BLaER1 treated with 17β-estradiol and CSF1 and Interleukin-3, amounts not matched to agents 10 nM and 100 nM (cell line): ENCODE data around the gene ZNF79.
A peak's percentile ranks its signal among the peaks of the same experiment; 100 is the strongest.

Experiments used
- H3K27ac ChIP-seq, 11 experiments: shearing (Covaris generic); formaldehyde crosslinking; 2 replicates each; pipeline ENCODE4 v1.8.1; 2022
- H3K27me3 ChIP-seq, 11 experiments: shearing (Covaris generic); formaldehyde crosslinking; 2 replicates each; pipeline ENCODE4 v1.8.1; 2022
- H3K36me3 ChIP-seq, 11 experiments: shearing (Covaris generic); formaldehyde crosslinking; 2 replicates each; pipeline ENCODE4 v1.8.1; 2022
- H3K4me1 ChIP-seq, 10 experiments: shearing (Covaris generic); formaldehyde crosslinking; 2 replicates each; pipeline ENCODE4 v1.8.1; 2022
- H3K4me2 ChIP-seq, 11 experiments: shearing (Covaris generic); formaldehyde crosslinking; 2 replicates each; pipeline ENCODE4 v1.8.1; 2022
- H3K4me3 ChIP-seq, 10 experiments: shearing (Covaris generic); formaldehyde crosslinking; 2 replicates each; pipeline ENCODE4 v1.8.1; 2022
- H3K9ac ChIP-seq, 11 experiments: shearing (Covaris generic); formaldehyde crosslinking; 2 replicates each; pipeline ENCODE4 v1.8.1; 2022
- H3K9me3 ChIP-seq, 11 experiments: shearing (Covaris generic); formaldehyde crosslinking; replicated peaks in 1 of 11; 2 replicates each; pipeline ENCODE4 v1.8.1; 2022
- H4K20me1 ChIP-seq, 11 experiments: shearing (Covaris generic); formaldehyde crosslinking; 2 replicates each; pipeline ENCODE4 v1.8.1; 2022
- Cebpa-rat ChIP-seq, 11 experiments: shearing (Covaris generic); IDR thresholded peaks; 2 replicates each; pipeline ENCODE4 v1.8.1; 2022

ZNF79 gene

DNA sequence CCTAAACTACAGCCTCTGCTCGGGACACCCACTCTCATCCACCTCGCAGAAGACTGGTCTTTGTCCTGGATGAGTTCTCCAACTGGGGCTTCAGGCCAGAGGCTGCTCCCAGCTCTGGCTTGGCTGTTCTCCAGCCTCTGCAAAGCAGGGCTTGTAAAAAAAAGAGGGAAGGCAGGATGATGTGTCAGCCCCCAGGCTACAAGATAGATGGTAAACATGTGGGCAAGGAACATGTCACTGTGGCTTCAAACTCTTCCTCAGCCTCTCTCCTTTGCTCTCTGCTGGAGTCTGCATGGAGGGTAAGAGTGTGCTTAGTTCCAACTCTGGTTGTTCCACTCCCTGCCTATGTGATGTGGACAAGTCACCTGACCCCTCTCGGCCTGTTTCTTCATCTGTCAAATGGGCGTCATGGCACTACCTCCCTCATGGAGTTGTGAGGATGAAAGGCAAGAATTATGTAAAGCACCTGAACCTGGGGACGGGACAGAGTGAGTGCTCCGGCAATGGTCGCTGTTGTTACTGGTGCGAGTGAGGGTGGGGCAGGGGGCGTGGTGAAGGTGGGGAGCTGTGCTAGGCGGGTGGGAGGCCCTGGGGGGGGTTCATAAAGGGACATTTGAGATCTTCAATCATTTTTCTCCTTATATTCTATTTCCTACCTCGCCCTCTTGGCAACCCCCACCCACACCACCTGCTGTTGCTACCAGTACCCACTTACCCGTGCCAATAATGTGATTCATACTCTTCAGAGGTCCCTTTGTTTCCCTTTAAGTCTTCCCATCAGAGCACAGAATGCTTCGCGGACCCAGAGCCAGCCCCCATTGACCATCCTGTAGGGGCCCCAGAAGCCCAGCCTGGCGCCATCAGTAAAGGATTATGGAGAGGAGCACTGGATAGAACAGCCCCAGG lies 6.8 kb upstream of the ZNF79 start:
- Histone ChIP-seq H3K36me3 (peaks cover 0 to 6% (median 0%) of the 10 kb centered on the region in 11 experiments; a peak in 1 of 22 replicates), H4K20me1 (peaks cover 0 to 5% (median 0%) of the 10 kb centered on the region in 11 experiments; a peak in 2 of 22 replicates), H3K4me1 (peaks cover 5 to 59% (median 12%) of the 10 kb centered on the region in 10 experiments), H3K4me3 (no peak overlapping the region), H3K4me2 (peak overlapping the region in 1 of 11 experiments; percentile 38; a peak in 1 of 22 replicates), H3K27me3 (no peaks in the 10 kb centered on the region), H3K9ac (no peak overlapping the region), H3K9me3 (no peaks in the 10 kb centered on the region), H3K27ac (no peak overlapping the region)
- no peak for TF ChIP-seq Cebpa-rat (IDR thresholded peaks at IDR 0.05)

DNA sequence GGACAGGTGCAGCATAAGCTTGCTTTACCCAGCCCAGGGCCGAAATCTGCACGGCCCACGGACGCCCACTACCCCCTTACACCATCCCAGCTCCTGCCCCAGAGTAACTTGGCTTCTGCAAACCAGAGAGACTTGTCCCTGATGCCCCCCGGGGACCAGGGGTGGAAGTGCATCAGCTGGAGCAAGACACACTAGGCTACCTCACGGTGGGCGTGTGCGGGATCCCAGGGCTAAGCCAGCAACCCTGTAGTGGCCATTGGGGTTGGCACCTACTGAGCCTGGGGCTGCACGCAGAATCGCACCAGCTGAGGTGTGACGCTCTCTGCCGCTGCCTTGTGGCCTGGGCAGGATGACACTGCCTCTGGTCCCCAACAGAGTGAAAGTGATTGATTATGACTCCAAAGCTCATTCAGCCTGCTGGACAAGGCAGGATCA lies 6.1 kb upstream of the ZNF79 start:
- H3K9ac ChIP-seq: no peak overlapping the region
- no peak for TF ChIP-seq Cebpa-rat (IDR thresholded peaks at IDR 0.05)

DNA sequence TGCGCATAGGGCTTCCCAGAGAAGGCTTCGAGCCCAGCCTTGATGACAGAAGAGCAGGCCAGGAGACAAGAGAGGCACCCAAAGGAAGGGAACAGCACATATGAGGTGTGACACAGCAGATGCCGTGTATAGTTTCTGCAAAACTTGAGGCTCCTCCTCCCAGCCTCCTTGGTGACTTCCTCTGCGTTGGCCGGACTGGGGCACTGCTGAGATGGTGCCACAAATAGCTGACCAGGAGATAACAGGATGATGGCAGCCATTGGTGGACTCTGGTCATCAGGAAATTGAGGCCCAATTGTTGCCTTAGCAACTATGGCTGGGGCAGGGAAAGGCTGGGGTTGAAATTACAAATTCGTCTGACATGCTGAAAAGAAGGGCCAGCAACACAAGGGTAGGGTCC lies 4.8 kb upstream of the ZNF79 start:
- Histone ChIP-seq H3K4me3 (no peak overlapping the region), H3K9me3 (no peaks in the 10 kb centered on the region), H3K9ac (no peak overlapping the region), H3K4me1 (peaks cover 15 to 55% (median 23%) of the 10 kb centered on the region in 10 experiments), H3K27me3 (no peaks in the 10 kb centered on the region), H3K4me2 (peak overlapping the region in 3 of 11 experiments; percentile 25 to 57 (median 37); a peak in 5 of 22 replicates), H4K20me1 (peaks cover 0 to 5% (median 0%) of the 10 kb centered on the region in 11 experiments; a peak in 3 of 22 replicates), H3K36me3 (peaks cover 0 to 6% (median 0%) of the 10 kb centered on the region in 11 experiments; a peak in 1 of 22 replicates), H3K27ac (no peak overlapping the region)
- no peak for TF ChIP-seq Cebpa-rat (IDR thresholded peaks at IDR 0.05)

More for the DNA sequence above, 6.1 kb upstream of the ZNF79 start:
- peaks cover 0 to 6% (median 0%) of the 10 kb centered on the region in 11 experiments; a peak in 1 of 22 replicates for H3K36me3 ChIP-seq
- H3K4me2 ChIP-seq: no peak overlapping the region
- peaks cover 11 to 59% (median 19%) of the 10 kb centered on the region in 10 experiments for H3K4me1 ChIP-seq
- no peaks in the 10 kb centered on the region for H3K27me3 ChIP-seq
- no peak overlapping the region for H3K4me3 ChIP-seq
- H4K20me1 ChIP-seq: peaks cover 0 to 5% (median 0%) of the 10 kb centered on the region in 11 experiments; a peak in 2 of 22 replicates
- no peak overlapping the region for H3K27ac ChIP-seq
- H3K9me3 ChIP-seq: no peaks in the 10 kb centered on the region

DNA sequence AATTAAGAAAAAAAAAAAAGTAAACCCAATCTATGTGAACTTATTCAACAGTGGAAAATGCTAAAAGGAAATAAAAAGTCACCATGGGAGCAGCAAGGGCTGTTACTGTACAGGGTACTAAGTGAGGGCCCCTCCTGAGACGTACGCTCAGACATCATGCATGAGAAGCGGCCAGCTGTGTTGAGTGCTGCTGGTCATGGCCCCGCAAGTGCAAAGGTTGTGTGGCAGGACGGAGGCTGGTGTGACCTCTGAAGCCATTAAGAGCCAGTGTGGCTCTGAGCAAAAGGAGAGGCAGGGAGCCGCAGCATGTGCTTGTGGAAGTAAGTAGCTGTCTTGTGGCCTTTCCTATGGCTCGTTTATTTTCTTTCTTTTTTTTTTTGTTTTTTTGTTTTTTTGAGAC lies 3.1 kb upstream of the ZNF79 start:
- Histone ChIP-seq H4K20me1 (peaks cover 0 to 17% (median 10%) of the 10 kb centered on the region in 11 experiments; a peak in 10 of 22 replicates), H3K27me3 (no peaks in the 10 kb centered on the region), H3K27ac (no peak overlapping the region), H3K4me2 (0 out of 22 replicates have a peak overlapping the region, but pooled peaks of 1 of the 11 experiments have one; percentile 99), H3K4me1 (peaks cover 28 to 51% (median 30%) of the 10 kb centered on the region in 10 experiments), H3K4me3 (no peak overlapping the region), H3K36me3 (peaks cover 0 to 6% (median 0%) of the 10 kb centered on the region in 11 experiments; a peak in 1 of 22 replicates), H3K9me3 (no peaks in the 10 kb centered on the region), H3K9ac (peak overlapping the region in 1 of 11 experiments; percentile 24; a peak in 1 of 22 replicates)
- TF ChIP-seq Cebpa-rat (IDR thresholded peaks at IDR 0.05): no peak

DNA sequence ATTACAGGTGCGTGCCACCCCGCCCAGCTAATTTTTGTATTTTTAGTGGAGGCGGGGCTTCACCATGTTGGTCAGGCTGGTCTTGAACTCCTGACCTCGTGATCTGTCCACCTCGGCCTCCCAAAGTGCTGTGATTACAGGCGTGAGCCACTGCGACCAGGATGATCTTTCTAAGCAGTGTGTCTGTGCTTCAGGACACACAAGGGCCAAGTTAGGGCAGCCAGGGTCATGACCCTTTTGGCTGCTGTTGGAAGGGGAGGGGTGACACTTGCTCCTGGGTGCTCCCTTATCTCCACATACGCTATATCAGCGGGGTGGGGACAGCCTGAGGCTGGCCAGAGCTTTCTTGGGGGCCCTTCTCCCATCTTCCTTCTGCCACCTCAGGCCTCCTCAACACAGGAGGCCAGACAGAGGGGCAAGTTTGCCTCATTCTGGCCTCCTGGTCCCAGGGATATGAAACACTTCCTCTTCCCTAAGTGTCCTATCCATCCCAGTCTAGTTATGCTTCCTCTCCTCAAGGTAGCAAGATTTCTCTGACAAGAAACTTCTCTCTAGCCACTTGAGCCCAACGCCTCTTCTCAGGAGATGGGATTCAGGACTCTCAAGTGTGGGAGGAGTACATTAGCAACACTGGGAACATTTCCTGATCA lies 1.9 kb upstream of the ZNF79 start:
- Histone ChIP-seq H3K36me3 (peaks cover 0 to 12% (median 0%) of the 10 kb centered on the region in 11 experiments; a peak in 5 of 22 replicates), H3K9ac (peak overlapping the region in 9 of 11 experiments; percentile 87 to 91 (median 90); a peak in 10 of 22 replicates), H3K4me2 (peak overlapping the region; percentile 87 to 99 (median 97)), H3K4me3 (peak overlapping the region in 5 of 10 experiments; percentile 79 to 93 (median 84); a peak in 8 of 20 replicates), H3K9me3 (no peaks in the 10 kb centered on the region), H3K27me3 (no peaks in the 10 kb centered on the region), H4K20me1 (peaks cover 5 to 29% (median 14%) of the 10 kb centered on the region in 11 experiments; a peak in 12 of 22 replicates), H3K4me1 (peaks cover 38 to 63% (median 40%) of the 10 kb centered on the region in 10 experiments), H3K27ac (no peak overlapping the region)
- no peak for TF ChIP-seq Cebpa-rat (IDR thresholded peaks at IDR 0.05)

DNA sequence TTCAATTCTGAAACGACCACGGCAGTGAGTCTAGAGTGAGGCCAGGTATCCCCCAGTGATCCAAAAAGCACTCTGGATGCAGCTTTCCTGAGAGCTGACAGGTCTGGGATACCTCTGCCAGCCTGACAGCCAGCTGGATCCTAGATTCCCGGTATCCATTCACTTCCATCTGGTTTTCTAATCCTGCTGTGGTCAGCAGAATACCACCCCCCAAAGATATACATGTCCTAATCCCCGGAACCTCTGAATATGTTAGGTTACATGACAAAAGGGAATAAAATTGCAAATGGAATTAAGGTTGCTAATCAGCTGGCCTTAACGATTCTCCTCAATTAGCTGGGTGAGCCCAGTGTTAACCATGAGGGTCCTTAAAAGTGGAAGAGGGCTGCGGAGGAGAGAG lies 1.4 kb upstream of the ZNF79 start:
- H3K9ac ChIP-seq: peak overlapping the region; percentile 83 to 91 (median 89)
- H3K36me3 ChIP-seq: peaks cover 0 to 17% (median 5%) of the 10 kb centered on the region in 11 experiments; a peak in 13 of 22 replicates
- H3K4me2 ChIP-seq: peak overlapping the region; percentile 87 to 99 (median 97)
- peak overlapping the region; percentile 79 to 93 (median 87) for H3K4me3 ChIP-seq
- no peaks in the 10 kb centered on the region for H3K27me3 ChIP-seq
- peaks cover 38 to 68% (median 40%) of the 10 kb centered on the region in 10 experiments for H3K4me1 ChIP-seq
- H4K20me1 ChIP-seq: peaks cover 5 to 34% (median 16%) of the 10 kb centered on the region in 11 experiments; a peak in 13 of 22 replicates
- no peak for TF ChIP-seq Cebpa-rat (IDR thresholded peaks at IDR 0.05)
- no peaks in the 10 kb centered on the region for H3K9me3 ChIP-seq
- H3K27ac ChIP-seq: peak overlapping the region in 8 of 11 experiments; percentile 76 to 87 (median 84); a peak in 14 of 22 replicates

DNA sequence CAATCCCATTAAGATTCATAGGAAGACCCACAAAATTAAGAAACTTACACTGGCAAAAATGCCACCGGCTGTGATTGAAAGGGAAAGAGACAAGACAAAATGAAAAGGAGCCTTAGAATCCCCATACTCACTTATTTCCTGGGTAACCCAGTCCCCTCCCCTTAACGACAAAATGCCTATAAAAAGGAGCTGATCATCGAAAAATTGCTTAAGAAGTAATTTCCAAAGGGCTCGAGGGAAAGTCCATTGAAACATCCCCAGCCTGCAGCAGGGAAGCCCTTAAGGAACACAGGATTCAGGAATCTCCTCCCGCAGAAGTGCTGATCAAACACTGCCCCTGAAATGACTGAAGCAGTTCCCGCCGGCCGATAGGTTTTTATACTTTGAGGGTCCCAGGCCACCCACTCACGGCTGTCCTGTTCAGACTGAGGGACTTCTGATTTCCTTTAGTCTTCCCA lies 677 bp upstream of the ZNF79 start:
- peaks cover 3 to 24% (median 12%) of the 10 kb centered on the region in 11 experiments; a peak in 21 of 22 replicates for H3K36me3 ChIP-seq
- peak overlapping the region; percentile 79 to 93 (median 87) for H3K4me3 ChIP-seq
- H3K9me3 ChIP-seq: no peaks in the 10 kb centered on the region
- H3K4me1 ChIP-seq: peaks cover 38 to 70% (median 40%) of the 10 kb centered on the region in 10 experiments
- peak overlapping the region; percentile 76 to 90 (median 84) for H3K27ac ChIP-seq
- peak overlapping the region; percentile 87 to 99 (median 97) for H3K4me2 ChIP-seq
- H3K9ac ChIP-seq: peak overlapping the region; percentile 83 to 91 (median 89)
- H3K27me3 ChIP-seq: no peaks in the 10 kb centered on the region
- TF ChIP-seq Cebpa-rat (IDR thresholded peaks at IDR 0.05): no peak
- peaks cover 5 to 42% (median 20%) of the 10 kb centered on the region in 11 experiments; a peak in 13 of 22 replicates for H4K20me1 ChIP-seq

DNA sequence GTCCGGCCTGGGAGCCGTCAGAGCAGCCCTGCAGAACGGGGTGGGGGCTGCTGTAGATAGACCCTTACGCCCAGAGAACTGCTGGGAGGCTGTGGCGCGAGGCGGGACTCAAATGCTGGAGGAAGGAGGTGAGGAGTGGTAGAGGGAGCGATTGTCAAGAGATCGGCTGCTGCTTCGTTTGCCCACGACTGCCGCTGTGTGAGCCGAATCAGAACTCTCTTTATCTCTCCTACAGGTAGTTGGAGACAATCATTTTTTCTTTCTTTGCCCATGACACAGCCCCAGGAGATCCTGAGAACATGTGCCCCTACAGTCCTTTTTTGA lies 456 bp downstream of the ZNF79 start:
- Histone ChIP-seq H3K27me3 (no peaks in the 10 kb centered on the region), H3K27ac (peak overlapping the region; percentile 76 to 90 (median 84)), H3K4me2 (peak overlapping the region; percentile 87 to 99 (median 97)), H3K36me3 (peaks cover 14 to 35% (median 24%) of the 10 kb centered on the region in 11 experiments), H4K20me1 (peaks cover 5 to 49% (median 23%) of the 10 kb centered on the region in 11 experiments; a peak in 12 of 22 replicates), H3K4me1 (peaks cover 38 to 60% (median 40%) of the 10 kb centered on the region in 10 experiments), H3K4me3 (peak overlapping the region; percentile 79 to 93 (median 87)), H3K9me3 (no peaks in the 10 kb centered on the region), H3K9ac (peak overlapping the region; percentile 83 to 91 (median 89))
- no peak for TF ChIP-seq Cebpa-rat (IDR thresholded peaks at IDR 0.05)
